KMS-11 (cell line): ENCODE results near the gene NCBP3.

Source experiments
- H2AFZ ChIP-seq: fragments of 200-600 bp; sonication (generic); 2 replicates; pipeline ENCODE4 v1.6.1; 2016; ENCODE audit warnings: antibody characterized with exemption, mixed run types, low read depth
- H3K27ac ChIP-seq: fragments of 200-600 bp; sonication (generic); 2 replicates; pipeline ENCODE4 v1.6.1; 2016; ENCODE audit warnings: mild to moderate bottlenecking, mixed run types
- H3K27me3 ChIP-seq: fragments of 200-600 bp; sonication (generic); 2 replicates; pipeline ENCODE4 v1.6.1; 2017; ENCODE audit warnings: mild to moderate bottlenecking, low read depth, mixed run types, moderate library complexity; ENCODE audit not compliant: insufficient read depth
- H3K36me3 ChIP-seq: fragments of 200-600 bp; sonication (generic); 2 replicates; pipeline ENCODE4 v1.6.1; 2017; ENCODE audit warnings: mild to moderate bottlenecking, mixed run types; ENCODE audit not compliant: insufficient read depth
- H3K4me1 ChIP-seq: fragments of 200-600 bp; sonication (generic); 2 replicates; pipeline ENCODE4 v1.6.1; 2016; ENCODE audit warnings: mild to moderate bottlenecking, low read depth, mixed run types; ENCODE audit not compliant: poor library complexity, severe bottlenecking
- H3K4me2 ChIP-seq: fragments of 200-600 bp; sonication (generic); 2 replicates; pipeline ENCODE4 v1.7.0; 2016; ENCODE audit warnings: mild to moderate bottlenecking, mixed run types
- H3K4me3 ChIP-seq: fragments of 200-600 bp; sonication (generic); IDR thresholded peaks from 2 replicates; pipeline ENCODE4 v1.6.1; 2017; ENCODE audit warnings: low read depth, low read length, mixed read lengths; ENCODE audit not compliant: insufficient read depth
- H3K79me2 ChIP-seq: fragments of 200-600 bp; sonication (generic); 2 replicates; pipeline ENCODE4 v1.6.1; 2016; ENCODE audit warnings: low read depth, mixed run types; ENCODE audit not compliant: insufficient read depth
- H3K9ac ChIP-seq: fragments of 200-600 bp; sonication (generic); 2 replicates; pipeline ENCODE4 v1.6.1; 2016; ENCODE audit warnings: mild to moderate bottlenecking, mixed run types
- H4K20me1 ChIP-seq: fragments of 200-600 bp; sonication (generic); 2 replicates; pipeline ENCODE4 v1.6.1; 2016; ENCODE audit warnings: mild to moderate bottlenecking, mixed run types; ENCODE audit not compliant: insufficient read depth
- TF ChIP-seq, protein P1 (sequence below): fragments of 200-600 bp; sonication (generic); conservative IDR thresholded peaks from 2 replicates; pipeline ENCODE4 v1.6.1; 2017; ENCODE audit warnings: low read depth, mild to moderate bottlenecking, antibody characterized with exemption, low read length, moderate library complexity, mixed read lengths

NCBP3 gene

DNA sequence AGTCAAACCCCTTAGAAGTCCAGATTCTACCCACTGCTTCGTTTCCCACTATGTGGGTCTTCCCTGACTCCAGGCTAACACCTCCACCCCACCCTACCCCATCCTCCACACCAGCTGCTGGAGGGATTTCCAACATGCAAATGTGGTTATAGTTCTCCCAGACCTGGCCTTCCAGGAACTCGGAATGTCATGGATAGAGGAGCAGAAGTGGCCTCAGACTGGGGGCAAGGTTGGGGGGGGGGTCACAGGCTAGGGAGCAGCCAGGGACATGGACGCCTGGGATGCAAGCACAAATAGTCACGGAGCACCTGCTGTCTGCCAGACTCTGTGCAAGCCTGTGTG lies 44.8 kb upstream of the NCBP3 start:
- H3K4me1 ChIP-seq = peaks cover 4% of the 10 kb centered on the region
- H3K4me2 ChIP-seq = no peak overlapping the region
- H3K9ac ChIP-seq = no peak overlapping the region
- H3K36me3 ChIP-seq = no peaks in the 10 kb centered on the region
- H2AFZ ChIP-seq = no peak overlapping the region
- H4K20me1 ChIP-seq = no peaks in the 10 kb centered on the region
- H3K27me3 ChIP-seq = no peaks in the 10 kb centered on the region
- TF ChIP-seq, protein P1, sequence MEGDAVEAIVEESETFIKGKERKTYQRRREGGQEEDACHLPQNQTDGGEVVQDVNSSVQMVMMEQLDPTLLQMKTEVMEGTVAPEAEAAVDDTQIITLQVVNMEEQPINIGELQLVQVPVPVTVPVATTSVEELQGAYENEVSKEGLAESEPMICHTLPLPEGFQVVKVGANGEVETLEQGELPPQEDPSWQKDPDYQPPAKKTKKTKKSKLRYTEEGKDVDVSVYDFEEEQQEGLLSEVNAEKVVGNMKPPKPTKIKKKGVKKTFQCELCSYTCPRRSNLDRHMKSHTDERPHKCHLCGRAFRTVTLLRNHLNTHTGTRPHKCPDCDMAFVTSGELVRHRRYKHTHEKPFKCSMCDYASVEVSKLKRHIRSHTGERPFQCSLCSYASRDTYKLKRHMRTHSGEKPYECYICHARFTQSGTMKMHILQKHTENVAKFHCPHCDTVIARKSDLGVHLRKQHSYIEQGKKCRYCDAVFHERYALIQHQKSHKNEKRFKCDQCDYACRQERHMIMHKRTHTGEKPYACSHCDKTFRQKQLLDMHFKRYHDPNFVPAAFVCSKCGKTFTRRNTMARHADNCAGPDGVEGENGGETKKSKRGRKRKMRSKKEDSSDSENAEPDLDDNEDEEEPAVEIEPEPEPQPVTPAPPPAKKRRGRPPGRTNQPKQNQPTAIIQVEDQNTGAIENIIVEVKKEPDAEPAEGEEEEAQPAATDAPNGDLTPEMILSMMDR = no peak
- H3K27ac ChIP-seq = no peak overlapping the region
- no peak overlapping the region for H3K4me3 ChIP-seq
- H3K79me2 ChIP-seq = no peaks in the 10 kb centered on the region

DNA sequence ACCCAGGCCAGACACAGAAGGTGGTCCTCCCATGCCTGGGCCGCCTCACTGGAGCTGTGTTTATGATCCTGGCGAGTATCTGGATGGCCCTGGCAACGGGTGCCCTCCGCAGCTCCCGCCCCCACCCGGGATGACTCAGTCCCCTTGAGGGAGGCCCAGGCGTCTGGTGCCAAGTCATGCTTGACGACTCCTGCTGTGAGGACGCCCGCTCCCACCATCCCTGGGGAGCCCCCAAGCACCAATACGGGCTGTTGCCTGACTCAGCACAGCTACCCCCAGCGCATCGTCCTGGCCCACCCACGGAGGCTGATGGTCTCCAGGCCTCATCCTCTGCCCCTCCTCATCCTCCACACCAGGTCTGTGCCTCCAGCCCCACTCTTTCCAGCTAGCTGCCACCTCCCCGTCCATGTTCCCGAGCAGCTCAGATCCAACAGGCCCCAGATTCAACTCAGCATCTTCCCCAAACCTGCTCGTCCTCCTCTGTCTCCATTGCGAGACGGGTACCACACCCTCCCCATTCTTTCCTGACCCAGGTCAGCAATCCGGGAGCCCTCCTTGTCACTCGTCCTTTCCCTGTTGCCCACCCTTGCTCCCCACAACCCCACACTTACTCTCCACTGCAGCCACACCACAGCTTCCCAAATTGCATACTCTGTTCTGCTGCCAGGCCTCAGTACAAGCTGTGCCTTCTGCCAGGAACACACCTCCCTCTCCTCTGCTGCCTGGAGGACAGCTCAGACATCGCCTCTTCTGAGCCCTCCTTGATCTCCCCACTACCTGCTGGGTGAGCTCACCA lies 44.2 kb upstream of the NCBP3 start:
- H3K27me3 ChIP-seq = no peaks in the 10 kb centered on the region
- no peaks in the 10 kb centered on the region for H3K36me3 ChIP-seq
- no peak overlapping the region for H3K4me3 ChIP-seq
- H2AFZ ChIP-seq = no peak overlapping the region
- no peak overlapping the region for H3K4me2 ChIP-seq
- H4K20me1 ChIP-seq = no peaks in the 10 kb centered on the region
- H3K9ac ChIP-seq = no peak overlapping the region
- TF ChIP-seq, protein P1 = no peak
- H3K4me1 ChIP-seq = peaks cover 4% of the 10 kb centered on the region
- H3K79me2 ChIP-seq = no peaks in the 10 kb centered on the region
- H3K27ac ChIP-seq = no peak overlapping the region

- Histone ChIP-seq H3K4me1 (peaks cover 4% of the 10 kb centered on the region), H3K4me3 (no peak overlapping the region), H3K4me2 (no peak overlapping the region), H4K20me1 (no peaks in the 10 kb centered on the region), H3K79me2 (no peaks in the 10 kb centered on the region), H3K9ac (no peak overlapping the region), H3K27ac (no peak overlapping the region), H3K36me3 (no peaks in the 10 kb centered on the region), H3K27me3 (no peaks in the 10 kb centered on the region), H2AFZ (no peak overlapping the region)
- TF ChIP-seq, protein P1 = no peak
Observed at GRCh38 chr17:3889325-3890012, 43.4 kb upstream of the NCBP3 start.

- TF ChIP-seq, protein P1 = no peak
- H3K27me3 ChIP-seq = no peaks in the 10 kb centered on the region
- H3K4me1 ChIP-seq = peaks cover under 1% of the 10 kb centered on the region
- no peak overlapping the region for H3K9ac ChIP-seq
- no peak overlapping the region for H2AFZ ChIP-seq
- H3K27ac ChIP-seq = no peak overlapping the region
- H4K20me1 ChIP-seq = no peaks in the 10 kb centered on the region
- no peaks in the 10 kb centered on the region for H3K36me3 ChIP-seq
- no peak overlapping the region for H3K4me2 ChIP-seq
- no peak overlapping the region for H3K4me3 ChIP-seq
- H3K79me2 ChIP-seq = no peaks in the 10 kb centered on the region
Observed at GRCh38 chr17:3888343-3889171, 42.5 kb upstream of the NCBP3 start.
